ENCODE measurements around the gene ETFDH.

Gene ETFDH

GRCh38 chr4:158756588-158756987 lies 84.5 kb downstream of the ETFDH start:
- DNase-seq = no peak

GRCh38 chr4:158758142-158758541 lies 86.0 kb downstream of the ETFDH start:
- no peak for DNase-seq

- DNase-seq = no peak
Measured at GRCh38 chr4:158758703-158759102, 86.6 kb downstream of the ETFDH start.
